Embryonic facial prominence (tissue), 1 donor: ENCODE data around the gene BBS9.

Source experiments
- DNase-seq: peaks from one replicate; pipeline ENCODE4 v3.0.0-alpha.2; 2016; ENCODE audit errors: extremely low spot score

Gene BBS9

DNA sequence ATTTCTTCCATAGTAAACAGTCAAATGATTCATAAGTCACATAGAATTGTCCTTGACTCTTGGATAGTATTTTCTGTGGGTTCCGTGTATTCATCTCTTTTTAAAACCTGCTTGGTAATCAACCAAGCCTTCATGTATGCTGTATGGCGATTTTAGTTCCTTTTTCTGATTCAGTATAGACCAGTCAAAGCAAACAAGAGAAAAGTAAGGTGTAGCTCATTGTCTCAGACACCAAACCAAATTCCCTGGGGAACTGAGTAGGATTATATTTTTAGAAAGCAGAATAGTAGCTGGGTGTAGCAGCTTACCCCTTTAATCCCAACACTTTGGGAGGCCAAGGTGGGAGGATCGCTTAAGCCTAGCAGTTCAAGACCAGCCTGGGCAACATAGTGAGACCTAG, 240.5 kb downstream of the BBS9 start:
- DNase-seq = no peak

GRCh38 chr7:33373195-33373594, 243.8 kb downstream of the BBS9 start:
- no peak for DNase-seq

GRCh38 chr7:33379891-33380525, 250.6 kb downstream of the BBS9 start:
- DNase-seq = no peak

DNA sequence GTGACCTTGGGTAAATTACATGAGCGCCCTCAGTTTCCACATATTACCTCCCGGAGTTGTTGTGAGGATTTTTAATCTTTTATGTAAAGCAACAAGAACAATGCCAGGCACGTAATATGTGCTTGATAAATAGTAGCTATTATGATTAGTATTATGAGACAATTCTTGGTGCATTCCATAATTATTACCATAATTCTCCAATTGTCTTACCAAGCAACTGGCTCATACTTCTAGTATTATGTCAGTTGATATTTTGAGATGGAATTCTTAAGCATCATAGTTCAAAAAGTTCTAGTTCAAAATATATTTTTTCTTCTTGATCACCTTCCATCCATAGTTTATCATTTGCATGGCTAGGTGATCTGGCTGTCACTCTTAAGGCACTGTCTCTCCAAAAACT, 259.0 kb downstream of the BBS9 start:
- DNase-seq = no peak

GRCh38 chr7:33392148-33392547, 262.8 kb downstream of the BBS9 start:
- DNase-seq = no peak

DNA sequence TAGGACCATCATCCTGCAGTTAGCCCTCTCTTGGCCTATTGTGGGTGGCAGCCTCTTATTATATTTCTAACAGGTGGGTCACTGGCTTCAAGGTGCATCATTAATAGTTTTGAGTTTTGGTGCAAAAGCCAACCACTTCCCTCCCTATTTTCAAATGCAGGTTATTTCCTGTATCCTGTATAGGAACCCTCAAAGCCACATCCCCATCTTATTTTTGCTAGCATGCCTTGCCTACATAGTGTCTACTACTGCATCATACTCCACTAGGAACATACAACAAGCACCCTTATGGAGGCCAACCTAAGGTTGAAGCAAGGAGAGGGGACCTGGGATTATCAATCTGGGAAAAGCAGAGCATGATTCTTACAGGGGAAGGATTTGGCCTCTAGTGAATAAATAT, 264.4 kb downstream of the BBS9 start:
- no peak for DNase-seq

- DNase-seq = no peak
These were observed 266.0 kb downstream of the BBS9 start for GRCh38 chr7:33395340-33395739.

- no peak for DNase-seq
These were observed 270.3 kb downstream of the BBS9 start for GRCh38 chr7:33399528-33400213.

- DNase-seq = no peak
These were observed 270.8 kb downstream of the BBS9 start for GRCh38 chr7:33400214-33400538.

- no peak for DNase-seq
These were observed 280.9 kb downstream of the BBS9 start for GRCh38 chr7:33410266-33410665.

DNA sequence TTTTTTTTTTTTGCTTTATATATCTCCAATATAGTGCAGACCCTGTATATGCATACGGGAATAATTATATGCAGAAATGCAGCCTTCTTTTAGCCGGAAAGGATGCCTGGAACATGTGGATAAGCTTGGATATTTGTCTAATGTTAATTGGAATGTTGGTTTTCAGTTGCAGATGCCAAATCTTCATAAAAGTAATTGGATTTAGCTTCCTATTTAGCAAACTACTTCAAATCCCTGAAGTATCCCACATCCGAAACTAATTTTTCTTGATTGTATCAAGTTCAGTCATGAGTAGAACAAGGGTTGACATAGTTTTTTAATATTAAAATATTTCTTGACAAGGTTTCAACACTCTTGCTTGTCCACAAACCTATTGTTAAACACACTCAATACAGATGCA, 281.7 kb downstream of the BBS9 start:
- no peak for DNase-seq

- DNase-seq = no peak
These were observed 283.0 kb downstream of the BBS9 start for GRCh38 chr7:33412331-33412730.

GRCh38 chr7:33418251-33418701, 288.9 kb downstream of the BBS9 start:
- DNase-seq = no peak

DNA sequence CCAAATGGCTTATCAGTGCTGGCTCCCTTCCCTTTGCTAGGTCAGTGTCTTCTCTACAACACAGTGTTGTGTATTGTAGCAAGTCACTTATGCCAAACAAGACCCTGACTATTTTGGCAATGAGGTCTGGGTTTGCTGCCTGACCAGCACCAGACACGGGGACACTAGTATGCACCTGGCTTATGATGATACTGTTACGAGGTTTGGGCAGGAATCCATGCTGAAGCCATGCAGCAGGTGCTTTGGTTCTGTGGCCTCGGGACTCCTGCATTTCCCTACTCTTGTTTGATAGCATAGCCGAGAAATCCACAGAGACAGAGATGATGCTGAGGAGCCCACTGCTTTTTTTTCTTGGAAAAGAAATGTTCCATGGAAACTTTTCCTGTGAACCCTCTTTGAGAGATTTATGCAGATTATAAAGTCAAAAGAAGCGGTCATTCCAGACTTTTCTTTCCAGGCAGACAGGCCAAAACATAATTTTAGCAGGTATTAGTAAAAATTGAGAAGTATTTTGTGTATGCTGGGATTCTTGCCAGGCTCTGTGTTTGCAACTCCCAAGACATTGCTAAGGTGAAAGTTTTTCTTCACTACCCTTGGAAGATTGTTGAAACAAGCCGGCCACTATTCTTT, 291.1 kb downstream of the BBS9 start:
- DNase-seq = no peak

GRCh38 chr7:33421429-33421828, 292.1 kb downstream of the BBS9 start:
- DNase-seq = no peak

DNA sequence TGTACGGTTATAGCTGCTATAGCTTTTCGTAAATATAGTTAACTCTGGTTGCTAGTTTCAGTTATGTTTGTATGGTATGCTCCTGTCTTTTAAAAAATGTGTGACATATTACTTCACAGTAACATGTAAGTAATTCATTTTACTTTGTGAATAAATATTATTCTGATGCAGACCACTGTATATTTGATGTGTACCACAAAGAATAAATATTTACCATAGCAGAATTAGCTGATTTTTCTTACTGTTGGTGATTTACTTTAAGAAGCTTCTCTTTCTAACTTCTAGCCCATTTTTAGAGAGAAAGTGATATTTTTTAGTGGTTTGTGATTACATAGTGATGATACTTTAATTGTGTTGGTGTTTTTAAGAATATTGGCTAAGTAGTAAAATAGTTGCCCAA, 292.8 kb downstream of the BBS9 start:
- DNase-seq = no peak

GRCh38 chr7:33422825-33423645, 293.7 kb downstream of the BBS9 start:
- no peak for DNase-seq

DNA sequence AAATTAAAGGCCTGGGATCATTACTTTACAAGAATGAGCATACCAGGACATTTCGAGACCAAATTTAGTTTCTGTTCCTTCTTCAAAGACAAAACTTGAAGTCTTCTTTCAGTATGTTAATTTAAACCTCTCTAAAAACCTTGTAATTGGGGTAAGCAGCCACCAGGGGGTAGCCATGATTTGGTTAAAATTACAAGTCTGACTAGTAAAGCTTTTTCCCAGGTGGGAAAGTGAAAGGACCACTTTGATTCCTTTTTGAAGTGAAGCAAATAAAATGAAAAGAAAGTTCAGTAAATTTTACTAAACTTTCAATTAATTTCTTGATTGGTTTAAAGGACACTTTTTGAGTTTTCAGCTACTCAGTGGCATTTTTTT, 294.3 kb downstream of the BBS9 start:
- DNase-seq = no peak

GRCh38 chr7:33425395-33425794, 296.0 kb downstream of the BBS9 start:
- no peak for DNase-seq

DNA sequence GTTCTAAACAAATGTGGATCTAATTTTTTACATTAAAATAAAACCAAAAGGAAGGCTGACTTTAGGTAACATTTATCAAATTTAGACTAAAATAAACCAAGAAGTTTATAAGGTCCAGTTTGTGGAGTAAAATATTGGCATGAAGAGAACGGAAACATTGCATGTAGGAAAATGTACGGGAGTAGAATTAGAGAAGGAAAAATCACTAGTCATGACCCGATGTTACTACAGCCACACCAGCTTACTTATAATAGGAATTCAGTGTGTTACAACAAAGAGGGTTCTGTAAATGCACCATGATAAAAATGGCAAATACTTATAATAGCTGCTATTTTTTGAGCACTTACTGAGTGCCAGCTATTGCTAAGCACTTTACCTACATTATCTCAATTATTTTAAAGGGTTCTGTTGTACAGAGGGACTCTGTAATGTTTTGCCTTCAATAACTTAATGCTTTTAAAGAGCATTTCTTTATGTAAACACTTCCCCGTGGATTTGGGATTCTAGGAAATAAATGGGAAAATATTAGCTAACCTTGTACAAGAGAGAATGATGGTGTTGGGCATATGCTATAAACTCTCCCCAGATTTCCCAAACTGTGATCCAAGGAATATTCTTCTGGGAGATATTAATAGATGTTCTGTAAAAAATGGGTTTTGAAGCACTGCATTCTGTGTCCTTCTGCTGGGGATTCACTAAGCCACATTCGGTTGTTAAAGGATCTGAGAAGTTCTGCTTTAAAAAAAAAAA, 296.7 kb downstream of the BBS9 start:
- DNase-seq = no peak

DNA sequence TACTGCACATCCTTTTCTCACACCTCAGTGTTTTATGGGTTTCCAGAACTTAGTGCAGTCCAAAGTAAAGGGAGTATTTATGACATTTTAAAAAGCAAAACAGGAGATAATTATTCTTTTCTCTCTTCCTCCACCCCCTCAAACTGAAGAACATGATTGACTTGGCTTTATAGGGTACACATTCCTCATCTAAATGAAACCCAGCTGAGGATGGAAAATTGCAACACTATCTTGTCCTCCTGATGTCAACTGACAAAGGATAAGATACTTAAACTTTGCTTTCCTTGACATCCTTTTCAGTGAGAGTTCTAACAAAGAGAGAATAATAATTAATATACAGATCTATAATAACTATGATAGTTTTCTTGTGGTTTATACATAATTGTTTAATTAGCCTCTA, 299.1 kb downstream of the BBS9 start:
- no peak for DNase-seq

DNA sequence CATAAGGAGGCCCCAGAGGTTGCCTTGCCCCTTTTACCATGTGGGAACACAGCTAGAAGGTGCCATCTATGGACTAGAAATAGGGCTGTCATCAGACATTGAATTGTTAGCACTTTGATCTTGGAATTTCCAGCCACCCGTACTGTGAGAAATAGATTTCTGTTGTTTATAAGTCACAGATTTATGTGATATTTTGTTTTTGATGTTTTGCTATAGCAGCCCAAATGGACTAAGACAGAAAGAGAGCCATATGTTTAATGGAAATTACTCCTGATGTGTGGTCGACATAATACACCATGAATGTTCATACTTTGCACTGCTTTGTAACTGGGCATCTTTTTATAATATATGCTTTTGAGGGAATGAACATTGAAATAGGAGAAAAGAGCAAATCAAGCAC, 302.2 kb downstream of the BBS9 start:
- no peak for DNase-seq
